ENCODE results near the gene MICAL2.

MICAL2 gene

DNA sequence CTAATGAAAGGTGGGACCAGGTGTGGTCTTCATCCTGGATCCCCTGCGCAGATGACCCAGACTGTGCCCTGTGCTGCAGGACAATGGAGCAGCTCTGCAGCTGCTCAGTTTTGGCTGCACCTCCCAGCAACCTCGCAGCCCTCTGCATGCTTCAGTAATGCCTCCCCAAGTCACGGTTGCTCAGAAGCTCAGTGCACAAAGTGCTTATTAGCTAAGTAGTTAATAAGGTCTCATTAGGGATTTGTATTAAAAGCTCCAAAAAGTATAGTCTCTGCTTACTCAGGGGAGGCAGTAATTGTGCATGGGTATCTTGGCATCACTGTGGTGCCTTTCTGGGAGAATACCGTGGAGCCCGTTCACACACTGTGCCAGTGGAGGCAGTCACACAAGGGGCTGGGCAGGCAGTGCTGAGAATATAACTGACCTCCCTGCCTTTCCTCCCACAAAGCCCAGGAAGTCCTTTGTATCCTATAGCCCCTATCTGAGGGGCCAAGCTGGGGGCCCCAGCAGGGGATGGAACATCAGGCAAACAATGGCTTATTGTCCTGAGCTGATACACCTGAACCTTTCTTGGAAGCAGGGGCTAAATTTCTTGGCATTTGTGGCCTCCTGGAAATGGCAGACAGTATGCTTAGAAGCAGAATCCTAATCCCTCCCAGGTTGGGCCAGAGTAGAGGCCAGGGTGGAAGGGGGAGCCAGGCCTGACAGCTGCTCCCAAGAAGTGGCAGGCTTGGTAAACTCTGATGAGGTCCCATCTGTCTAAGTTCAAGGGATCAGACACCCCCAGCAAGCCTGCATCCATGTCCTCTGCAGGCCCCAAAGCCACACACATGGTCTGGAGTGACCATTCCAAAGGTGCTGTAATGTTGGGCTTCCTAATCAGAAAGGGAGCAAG is 141.5 kb downstream of the MICAL2 start:
- Histone ChIP-seq H3K27ac (ENCODE audit: low read length) (no peak overlapping the region), H3K36me3 (ENCODE audit: control insufficient read depth in 2 of 2, insufficient read depth in 2 of 2, low read length in 2 of 2) (peaks cover 9 to 26% of the 10 kb centered on the region in 2 donors), H3K4me3 (ENCODE audit: low read length in 2 of 2) (no peak overlapping the region), H3K9ac (ENCODE audit: low read length in 2 of 2) (peak overlapping the region in 1 of 2 donors; percentile 5), H3K9me3 (ENCODE audit: control insufficient read depth in 2 of 2, low read length in 2 of 2) (no peaks in the 10 kb centered on the region), H3K4me1 (ENCODE audit: control insufficient read depth, insufficient read depth, low read length) (peaks cover 36% of the 10 kb centered on the region), H3K27me3 (ENCODE audit: control insufficient read depth in 1 of 2, insufficient read depth in 2 of 2, low read length in 2 of 2) (no peaks in the 10 kb centered on the region)

DNA sequence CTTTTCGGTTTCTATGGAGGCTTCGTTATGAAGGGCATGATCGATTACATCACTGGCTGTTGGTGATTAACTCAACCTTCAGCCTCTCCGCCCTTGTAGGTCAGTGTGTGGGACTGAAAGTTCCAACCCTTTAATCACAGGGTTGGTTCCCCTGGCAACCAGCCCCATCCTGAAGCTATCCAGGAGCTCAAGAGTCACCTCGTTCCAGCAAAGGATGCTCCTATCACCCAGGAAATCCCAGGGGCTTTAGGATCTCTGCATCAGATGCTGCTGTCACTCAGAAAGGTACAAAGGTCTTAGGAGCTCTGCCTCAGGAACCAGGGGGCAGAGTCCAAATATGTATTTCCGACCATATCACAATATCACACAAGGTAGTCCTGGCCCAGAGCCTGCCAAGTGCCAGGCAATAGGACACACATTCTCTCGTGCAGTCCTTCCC is 143.5 kb downstream of the MICAL2 start:
- Histone ChIP-seq H3K4me1 (ENCODE audit: control insufficient read depth, insufficient read depth, low read length) (peaks cover 18% of the 10 kb centered on the region), H3K4me3 (ENCODE audit: low read length in 2 of 2) (no peak overlapping the region), H3K27me3 (ENCODE audit: control insufficient read depth in 1 of 2, insufficient read depth in 2 of 2, low read length in 2 of 2) (no peaks in the 10 kb centered on the region), H3K9ac (ENCODE audit: low read length in 2 of 2) (no peak overlapping the region), H3K9me3 (ENCODE audit: control insufficient read depth in 2 of 2, low read length in 2 of 2) (no peaks in the 10 kb centered on the region), H3K36me3 (ENCODE audit: control insufficient read depth in 2 of 2, insufficient read depth in 2 of 2, low read length in 2 of 2) (peaks cover 28 to 41% of the 10 kb centered on the region in 2 donors), H3K27ac (ENCODE audit: low read length) (no peak overlapping the region)

DNA sequence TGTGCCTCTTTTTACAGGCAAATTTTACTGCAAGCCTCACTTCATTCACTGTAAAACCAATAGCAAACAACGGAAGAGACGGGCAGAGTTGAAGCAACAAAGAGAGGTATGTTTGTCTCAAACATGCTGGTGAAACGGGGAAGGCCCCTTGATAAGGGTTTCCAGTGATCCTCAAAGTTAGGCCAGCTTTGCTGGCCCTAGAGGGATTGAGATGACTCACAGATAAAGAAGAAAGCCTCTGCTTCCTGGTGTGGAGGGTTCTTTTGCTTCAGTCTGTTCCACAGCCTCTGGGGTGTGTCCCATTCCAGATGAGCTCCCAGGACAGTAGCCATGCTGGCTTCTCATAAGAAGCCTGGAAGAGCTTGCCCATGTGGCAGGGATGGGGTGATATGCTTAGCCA is 148.1 kb downstream of the MICAL2 start:
- Histone ChIP-seq H3K36me3 (ENCODE audit: control insufficient read depth in 2 of 2, insufficient read depth in 2 of 2, low read length in 2 of 2) (peaks cover 63 to 71% of the 10 kb centered on the region in 2 donors), H3K9ac (ENCODE audit: low read length in 2 of 2) (no peak overlapping the region), H3K27me3 (ENCODE audit: control insufficient read depth in 1 of 2, insufficient read depth in 2 of 2, low read length in 2 of 2) (no peaks in the 10 kb centered on the region), H3K4me1 (ENCODE audit: control insufficient read depth, insufficient read depth, low read length) (peaks cover 7% of the 10 kb centered on the region), H3K27ac (ENCODE audit: low read length) (no peak overlapping the region), H3K4me3 (ENCODE audit: low read length in 2 of 2) (no peak overlapping the region), H3K9me3 (ENCODE audit: control insufficient read depth in 2 of 2, low read length in 2 of 2) (no peaks in the 10 kb centered on the region)

DNA sequence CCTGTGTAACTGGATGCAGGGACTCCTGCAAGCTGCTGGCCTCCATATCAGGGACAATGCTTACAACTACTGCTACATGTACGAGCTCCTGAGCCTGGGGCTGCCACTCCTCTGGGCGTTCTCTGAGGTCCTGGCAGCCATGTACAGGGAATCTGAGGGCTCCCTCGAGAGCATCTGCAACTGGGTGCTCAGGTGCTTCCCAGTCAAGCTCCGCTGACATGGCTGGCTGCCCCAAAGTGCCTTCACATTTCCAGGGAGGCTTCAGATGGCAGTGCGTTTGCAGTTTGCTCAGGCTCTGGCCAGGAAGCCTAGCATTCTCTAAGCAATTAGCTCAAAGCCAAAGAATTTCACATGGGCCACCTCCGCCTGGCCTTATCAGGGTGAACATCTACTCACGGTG is 149.6 kb downstream of the MICAL2 start:
- Histone ChIP-seq H3K4me1 (ENCODE audit: control insufficient read depth, insufficient read depth, low read length) (peaks cover 7% of the 10 kb centered on the region), H3K4me3 (ENCODE audit: low read length in 2 of 2) (no peak overlapping the region), H3K27ac (ENCODE audit: low read length) (no peak overlapping the region), H3K9ac (ENCODE audit: low read length in 2 of 2) (no peak overlapping the region), H3K27me3 (ENCODE audit: control insufficient read depth in 1 of 2, insufficient read depth in 2 of 2, low read length in 2 of 2) (no peaks in the 10 kb centered on the region), H3K9me3 (ENCODE audit: control insufficient read depth in 2 of 2, low read length in 2 of 2) (no peaks in the 10 kb centered on the region), H3K36me3 (ENCODE audit: control insufficient read depth in 2 of 2, insufficient read depth in 2 of 2, low read length in 2 of 2) (peaks cover 69 to 78% of the 10 kb centered on the region in 2 donors)

DNA sequence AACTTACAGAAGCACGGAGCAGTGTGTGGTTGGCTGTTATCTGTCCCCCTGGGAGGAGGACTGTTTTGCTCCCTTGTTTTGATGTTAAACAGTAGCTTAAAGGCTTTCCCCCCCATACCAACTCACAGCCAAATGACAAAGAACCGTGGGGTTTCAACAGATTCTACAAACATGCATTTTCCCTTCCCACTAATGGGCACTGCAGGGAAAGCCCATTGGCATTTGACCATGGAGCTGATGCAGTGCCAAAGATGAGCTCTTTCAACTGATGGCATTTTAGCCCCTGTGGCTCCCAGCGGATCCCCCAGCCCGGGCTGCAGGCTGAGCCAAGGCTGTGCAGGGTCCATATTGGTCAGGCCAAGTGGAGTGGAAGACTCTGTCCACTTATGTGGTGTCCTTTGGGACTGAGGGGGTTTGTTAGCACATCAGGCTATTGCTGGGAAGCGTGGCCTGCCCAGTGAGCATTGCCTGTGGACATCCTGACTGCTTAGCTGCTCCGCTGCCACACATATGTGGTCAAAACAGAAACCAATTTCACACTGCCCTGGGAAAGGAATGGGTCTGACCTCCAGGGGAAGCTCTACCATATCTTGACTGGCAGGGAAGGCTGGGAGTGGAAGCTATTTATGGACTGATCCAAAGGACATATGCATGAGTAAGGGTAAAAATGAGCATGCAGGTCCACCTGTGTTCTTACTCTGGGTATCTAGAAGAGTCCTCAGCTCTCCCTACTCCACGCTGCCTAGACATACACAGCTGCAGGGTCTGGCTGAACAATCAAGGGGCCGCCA is 150.5 kb downstream of the MICAL2 start:
- H3K36me3 ChIP-seq (ENCODE audit: control insufficient read depth in 2 of 2, insufficient read depth in 2 of 2, low read length in 2 of 2): peaks cover 69 to 72% of the 10 kb centered on the region in 2 donors
- no peak overlapping the region for H3K4me3 ChIP-seq (ENCODE audit: low read length in 2 of 2)
- no peaks in the 10 kb centered on the region for H3K27me3 ChIP-seq (ENCODE audit: control insufficient read depth in 1 of 2, insufficient read depth in 2 of 2, low read length in 2 of 2)

GRCh38 chr11:12261551-12261950 is 151.2 kb downstream of the MICAL2 start:
- Histone ChIP-seq H3K9ac (ENCODE audit: low read length in 2 of 2) (no peak overlapping the region), H3K4me3 (ENCODE audit: low read length in 2 of 2) (no peak overlapping the region), H3K36me3 (ENCODE audit: control insufficient read depth in 2 of 2, insufficient read depth in 2 of 2, low read length in 2 of 2) (peaks cover 64 to 67% of the 10 kb centered on the region in 2 donors), H3K27me3 (ENCODE audit: control insufficient read depth in 1 of 2, insufficient read depth in 2 of 2, low read length in 2 of 2) (no peaks in the 10 kb centered on the region), H3K4me1 (ENCODE audit: control insufficient read depth, insufficient read depth, low read length) (peaks cover 7% of the 10 kb centered on the region), H3K27ac (ENCODE audit: low read length) (no peak overlapping the region), H3K9me3 (ENCODE audit: control insufficient read depth in 2 of 2, low read length in 2 of 2) (no peaks in the 10 kb centered on the region)

More for the DNA sequence above, 150.5 kb downstream of the MICAL2 start:
- H3K27ac ChIP-seq (ENCODE audit: low read length): peak overlapping the region; percentile 6
- H3K4me1 ChIP-seq (ENCODE audit: control insufficient read depth, insufficient read depth, low read length): peaks cover 7% of the 10 kb centered on the region
- H3K9ac ChIP-seq (ENCODE audit: low read length in 2 of 2): no peak overlapping the region
- H3K9me3 ChIP-seq (ENCODE audit: control insufficient read depth in 2 of 2, low read length in 2 of 2): no peaks in the 10 kb centered on the region

DNA sequence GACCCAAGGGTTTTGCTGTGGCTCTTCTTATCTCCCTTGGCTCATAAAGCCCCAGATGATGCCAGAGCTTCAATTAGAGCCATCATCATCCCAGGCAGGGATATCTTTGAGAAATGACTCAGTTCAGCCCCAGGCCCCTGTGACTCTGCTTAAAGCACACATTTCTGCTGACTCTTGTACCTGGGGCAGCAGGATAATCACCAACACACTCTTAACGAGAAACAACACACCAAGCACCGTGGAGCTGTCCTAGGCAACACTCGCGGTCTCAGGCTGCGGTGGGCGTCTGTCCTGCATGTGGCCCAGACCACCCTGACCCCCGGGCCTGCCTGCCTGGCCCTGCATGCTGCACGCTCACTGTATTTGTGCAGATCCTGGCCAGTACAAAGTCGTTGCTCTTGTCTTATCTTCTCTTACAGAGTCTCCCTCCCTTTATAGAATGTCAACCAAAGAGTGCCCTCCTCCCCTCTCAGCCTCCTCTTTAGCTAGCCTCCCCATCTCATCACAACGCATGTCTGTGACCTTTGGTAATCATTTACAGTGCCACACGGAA is 152.8 kb downstream of the MICAL2 start:
- H3K9ac ChIP-seq (ENCODE audit: low read length in 2 of 2): no peak overlapping the region
- no peaks in the 10 kb centered on the region for H3K27me3 ChIP-seq (ENCODE audit: control insufficient read depth in 1 of 2, insufficient read depth in 2 of 2, low read length in 2 of 2)
- H3K9me3 ChIP-seq (ENCODE audit: control insufficient read depth in 2 of 2, low read length in 2 of 2): no peaks in the 10 kb centered on the region
- H3K4me3 ChIP-seq (ENCODE audit: low read length in 2 of 2): no peak overlapping the region
- no peak overlapping the region for H3K27ac ChIP-seq (ENCODE audit: low read length)
- H3K36me3 ChIP-seq (ENCODE audit: control insufficient read depth in 2 of 2, insufficient read depth in 2 of 2, low read length in 2 of 2): peaks cover 50 to 54% of the 10 kb centered on the region in 2 donors
- H3K4me1 ChIP-seq (ENCODE audit: control insufficient read depth, insufficient read depth, low read length): peaks cover 13% of the 10 kb centered on the region

- peaks cover 23% of the 10 kb centered on the region for H3K4me1 ChIP-seq (ENCODE audit: control insufficient read depth, insufficient read depth, low read length)
- H3K4me3 ChIP-seq (ENCODE audit: low read length in 2 of 2): no peak overlapping the region
- no peaks in the 10 kb centered on the region for H3K27me3 ChIP-seq (ENCODE audit: control insufficient read depth in 1 of 2, insufficient read depth in 2 of 2, low read length in 2 of 2)
- peak overlapping the region; percentile 1 for H3K27ac ChIP-seq (ENCODE audit: low read length)
- peaks cover 40 to 46% of the 10 kb centered on the region in 2 donors for H3K36me3 ChIP-seq (ENCODE audit: control insufficient read depth in 2 of 2, insufficient read depth in 2 of 2, low read length in 2 of 2)
- H3K9ac ChIP-seq (ENCODE audit: low read length in 2 of 2): no peak overlapping the region
- H3K9me3 ChIP-seq (ENCODE audit: control insufficient read depth in 2 of 2, low read length in 2 of 2): no peaks in the 10 kb centered on the region
These were observed 154.0 kb downstream of the MICAL2 start for GRCh38 chr11:12264361-12264760.

DNA sequence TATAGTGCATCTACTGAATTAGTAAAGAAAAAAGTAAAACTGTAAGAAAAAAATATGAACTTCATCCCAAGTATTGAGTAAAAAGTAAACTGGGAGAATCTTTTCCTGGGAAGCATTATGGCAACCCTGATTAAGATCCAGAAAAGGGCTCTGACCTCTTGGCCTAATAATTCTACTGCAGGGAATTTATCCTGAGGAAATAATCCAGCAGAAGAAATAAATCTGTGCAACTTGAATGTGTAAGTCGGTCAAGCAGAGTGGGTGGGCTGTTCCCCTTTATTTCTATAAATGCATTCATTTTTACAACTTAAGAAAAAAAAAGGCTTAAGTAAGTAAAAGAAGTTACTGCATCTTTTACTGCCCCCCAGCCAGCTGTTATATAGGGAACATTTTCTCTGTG is 155.7 kb downstream of the MICAL2 start:
- peaks cover 28% of the 10 kb centered on the region for H3K4me1 ChIP-seq (ENCODE audit: control insufficient read depth, insufficient read depth, low read length)

GRCh38 chr11:12266943-12267342 is 156.6 kb downstream of the MICAL2 start:
- H3K27ac ChIP-seq (ENCODE audit: low read length): peak overlapping the region; percentile 86
- H3K27me3 ChIP-seq (ENCODE audit: control insufficient read depth in 1 of 2, insufficient read depth in 2 of 2, low read length in 2 of 2): no peaks in the 10 kb centered on the region
- peaks cover 31% of the 10 kb centered on the region for H3K4me1 ChIP-seq (ENCODE audit: control insufficient read depth, insufficient read depth, low read length)
- peaks cover 14 to 24% of the 10 kb centered on the region in 2 donors for H3K36me3 ChIP-seq (ENCODE audit: control insufficient read depth in 2 of 2, insufficient read depth in 2 of 2, low read length in 2 of 2)
- no peak overlapping the region for H3K4me3 ChIP-seq (ENCODE audit: low read length in 2 of 2)
- H3K9me3 ChIP-seq (ENCODE audit: control insufficient read depth in 2 of 2, low read length in 2 of 2): no peaks in the 10 kb centered on the region
- H3K9ac ChIP-seq (ENCODE audit: low read length in 2 of 2): no peak overlapping the region

More for the DNA sequence above, 155.7 kb downstream of the MICAL2 start:
- no peaks in the 10 kb centered on the region for H3K27me3 ChIP-seq (ENCODE audit: control insufficient read depth in 1 of 2, insufficient read depth in 2 of 2, low read length in 2 of 2)
- no peaks in the 10 kb centered on the region for H3K9me3 ChIP-seq (ENCODE audit: control insufficient read depth in 2 of 2, low read length in 2 of 2)
- H3K27ac ChIP-seq (ENCODE audit: low read length): peak overlapping the region; percentile 86
- no peak overlapping the region for H3K4me3 ChIP-seq (ENCODE audit: low read length in 2 of 2)
- H3K36me3 ChIP-seq (ENCODE audit: control insufficient read depth in 2 of 2, insufficient read depth in 2 of 2, low read length in 2 of 2): peaks cover 23 to 32% of the 10 kb centered on the region in 2 donors
- H3K9ac ChIP-seq (ENCODE audit: low read length in 2 of 2): no peak overlapping the region

Measured in stomach smooth muscle (tissue), 2 donors.